Measurements from ENCODE around the gene DHRS7B. TPM values are rescaled to one million over a fixed set of nuclear protein-coding genes. Genes with fewer than 3 reads are reported as not detected.

DHRS7B gene
- total and polyA plus RNA-seq, 4 donors: 14.3 to 21.9 (median 18.7) TPM

- Histone ChIP-seq H3K4me3 (ENCODE audit: low read depth in 1 of 3, low read length in 3 of 3) (no peak overlapping the region), H3K9ac (ENCODE audit: low read depth in 1 of 2, low read length in 2 of 2) (no peak overlapping the region), H3K27me3 (ENCODE audit: control insufficient read depth in 4 of 4, insufficient read depth in 4 of 4, low read length in 3 of 4) (peaks cover 0 to 3% (median 0%) of the 10 kb centered on the region in 4 donors), H3K9me3 (ENCODE audit: control insufficient read depth in 4 of 4, low read length in 3 of 4) (no peaks in the 10 kb centered on the region), H3K36me3 (ENCODE audit: control insufficient read depth in 4 of 4, insufficient read depth in 3 of 4, low read depth in 1 of 4, low read length in 3 of 4) (no peaks in the 10 kb centered on the region), H3K27ac (ENCODE audit: low read depth in 1 of 2, low read length in 2 of 2) (no peak overlapping the region), H3K4me1 (ENCODE audit: control insufficient read depth in 4 of 4, insufficient read depth in 4 of 4, low read length in 3 of 4) (peaks cover 0 to 11% (median 10%) of the 10 kb centered on the region in 4 donors)
- DNase-seq (ENCODE audit: low spot score): no peak
- WGBS: 95% methylated on average over 3 of the region's 3 CpGs
- TF ChIP-seq CTCF (IDR thresholded peaks at IDR 0.05; ENCODE audit: low read depth, low read length, missing input control) (no peak), ATF3 (IDR thresholded peaks at IDR 0.05) (no peak), JUND (IDR thresholded peaks at IDR 0.05) (no peak), HNF4G (IDR thresholded peaks at IDR 0.05) (no peak), NR2F2 (IDR thresholded peaks at IDR 0.05) (no peak), SP1 (IDR thresholded peaks at IDR 0.05) (no peak), YY1 (IDR thresholded peaks at IDR 0.05) (no peak), EGR1 (IDR thresholded peaks at IDR 0.05; ENCODE audit: low read depth in 2 of 2) (no peak), FOXA2 (IDR thresholded peaks at IDR 0.05) (no peak), GABPA (IDR thresholded peaks at IDR 0.05 in 1 of 2, conservative IDR thresholded peaks at IDR 0.05 in 1 of 2) (no peak), ZBTB33 (IDR thresholded peaks at IDR 0.05) (no peak), TAF1 (conservative IDR thresholded peaks at IDR 0.05) (no peak), FOXA1 (IDR thresholded peaks at IDR 0.05) (no peak), HNF4A (conservative IDR thresholded peaks at IDR 0.05) (no peak), RAD21 (IDR thresholded peaks at IDR 0.05) (no peak), RXRA (IDR thresholded peaks at IDR 0.05) (no peak), REST (IDR thresholded peaks at IDR 0.05) (no peak)
- TF ChIP-seq, protein P1, sequence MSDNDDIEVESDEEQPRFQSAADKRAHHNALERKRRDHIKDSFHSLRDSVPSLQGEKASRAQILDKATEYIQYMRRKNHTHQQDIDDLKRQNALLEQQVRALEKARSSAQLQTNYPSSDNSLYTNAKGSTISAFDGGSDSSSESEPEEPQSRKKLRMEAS (IDR thresholded peaks at IDR 0.05): no peak
Observed at GRCh38 chr17:21095735-21096134, 31.0 kb upstream of the DHRS7B start.

Measured in liver (tissue), 9 donors.